ENCODE measurements around the gene TMEM52. TPM values are rescaled to one million over a fixed set of nuclear protein-coding genes. Genes with fewer than 3 reads are reported as not detected.

TMEM52 gene
- total and polyA plus RNA-seq, 2 of the 13 experiments (the other 11 are each of a cell fraction or from before 2014, with no cell fraction given): 13.2 to 18.7 TPM

DNA sequence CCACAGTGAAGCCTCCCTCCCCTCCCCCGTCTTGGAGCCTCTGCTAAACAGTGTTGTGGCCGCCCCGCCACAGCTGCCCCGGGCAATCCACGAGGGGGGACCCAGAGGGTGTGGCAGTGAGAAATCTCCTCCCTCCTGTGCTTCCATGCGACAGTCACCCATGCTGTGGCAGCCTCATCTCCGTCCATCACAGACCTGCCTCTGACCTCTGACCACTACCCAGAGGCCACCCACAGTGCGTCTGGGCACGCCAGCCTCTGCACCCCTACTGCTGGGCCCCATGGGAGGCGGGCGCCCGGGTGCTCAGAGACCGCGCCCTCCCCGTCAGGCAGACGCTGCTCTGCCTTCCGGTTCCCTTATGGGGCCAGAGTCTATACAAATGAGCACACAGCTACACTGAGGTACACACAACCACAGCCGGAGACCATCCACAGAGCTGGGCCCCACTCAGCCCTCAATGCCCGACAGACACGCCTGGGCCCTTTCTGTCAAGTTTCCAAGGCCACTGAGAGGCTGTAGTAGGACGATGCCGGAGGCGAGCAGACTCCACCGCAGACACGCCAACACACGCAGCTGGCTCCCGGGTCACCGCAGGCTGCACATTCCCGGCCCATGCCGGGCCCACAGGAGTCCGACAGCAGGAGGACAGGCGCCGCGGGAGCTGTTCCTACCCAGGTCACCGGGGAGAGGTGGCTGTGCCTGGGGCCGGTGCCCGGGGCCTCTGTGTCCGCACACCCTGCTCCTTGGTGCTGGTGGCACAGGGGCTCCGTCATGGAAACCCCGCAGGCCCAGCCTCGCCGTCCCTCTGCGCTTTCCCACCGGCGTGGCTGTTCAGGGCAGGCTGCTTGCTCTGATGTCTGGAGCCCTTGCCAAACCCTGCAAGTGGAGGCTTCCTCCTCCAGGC is 23.9 kb upstream of the TMEM52 start (continued):
- TF ChIP-seq, protein P1, sequence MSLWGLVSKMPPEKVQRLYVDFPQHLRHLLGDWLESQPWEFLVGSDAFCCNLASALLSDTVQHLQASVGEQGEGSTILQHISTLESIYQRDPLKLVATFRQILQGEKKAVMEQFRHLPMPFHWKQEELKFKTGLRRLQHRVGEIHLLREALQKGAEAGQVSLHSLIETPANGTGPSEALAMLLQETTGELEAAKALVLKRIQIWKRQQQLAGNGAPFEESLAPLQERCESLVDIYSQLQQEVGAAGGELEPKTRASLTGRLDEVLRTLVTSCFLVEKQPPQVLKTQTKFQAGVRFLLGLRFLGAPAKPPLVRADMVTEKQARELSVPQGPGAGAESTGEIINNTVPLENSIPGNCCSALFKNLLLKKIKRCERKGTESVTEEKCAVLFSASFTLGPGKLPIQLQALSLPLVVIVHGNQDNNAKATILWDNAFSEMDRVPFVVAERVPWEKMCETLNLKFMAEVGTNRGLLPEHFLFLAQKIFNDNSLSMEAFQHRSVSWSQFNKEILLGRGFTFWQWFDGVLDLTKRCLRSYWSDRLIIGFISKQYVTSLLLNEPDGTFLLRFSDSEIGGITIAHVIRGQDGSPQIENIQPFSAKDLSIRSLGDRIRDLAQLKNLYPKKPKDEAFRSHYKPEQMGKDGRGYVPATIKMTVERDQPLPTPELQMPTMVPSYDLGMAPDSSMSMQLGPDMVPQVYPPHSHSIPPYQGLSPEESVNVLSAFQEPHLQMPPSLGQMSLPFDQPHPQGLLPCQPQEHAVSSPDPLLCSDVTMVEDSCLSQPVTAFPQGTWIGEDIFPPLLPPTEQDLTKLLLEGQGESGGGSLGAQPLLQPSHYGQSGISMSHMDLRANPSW (CRISPR knock-in tag; IDR thresholded peaks at IDR 0.05; ENCODE audit: borderline replicate concordance): no peak
- TF ChIP-seq, protein P2, sequence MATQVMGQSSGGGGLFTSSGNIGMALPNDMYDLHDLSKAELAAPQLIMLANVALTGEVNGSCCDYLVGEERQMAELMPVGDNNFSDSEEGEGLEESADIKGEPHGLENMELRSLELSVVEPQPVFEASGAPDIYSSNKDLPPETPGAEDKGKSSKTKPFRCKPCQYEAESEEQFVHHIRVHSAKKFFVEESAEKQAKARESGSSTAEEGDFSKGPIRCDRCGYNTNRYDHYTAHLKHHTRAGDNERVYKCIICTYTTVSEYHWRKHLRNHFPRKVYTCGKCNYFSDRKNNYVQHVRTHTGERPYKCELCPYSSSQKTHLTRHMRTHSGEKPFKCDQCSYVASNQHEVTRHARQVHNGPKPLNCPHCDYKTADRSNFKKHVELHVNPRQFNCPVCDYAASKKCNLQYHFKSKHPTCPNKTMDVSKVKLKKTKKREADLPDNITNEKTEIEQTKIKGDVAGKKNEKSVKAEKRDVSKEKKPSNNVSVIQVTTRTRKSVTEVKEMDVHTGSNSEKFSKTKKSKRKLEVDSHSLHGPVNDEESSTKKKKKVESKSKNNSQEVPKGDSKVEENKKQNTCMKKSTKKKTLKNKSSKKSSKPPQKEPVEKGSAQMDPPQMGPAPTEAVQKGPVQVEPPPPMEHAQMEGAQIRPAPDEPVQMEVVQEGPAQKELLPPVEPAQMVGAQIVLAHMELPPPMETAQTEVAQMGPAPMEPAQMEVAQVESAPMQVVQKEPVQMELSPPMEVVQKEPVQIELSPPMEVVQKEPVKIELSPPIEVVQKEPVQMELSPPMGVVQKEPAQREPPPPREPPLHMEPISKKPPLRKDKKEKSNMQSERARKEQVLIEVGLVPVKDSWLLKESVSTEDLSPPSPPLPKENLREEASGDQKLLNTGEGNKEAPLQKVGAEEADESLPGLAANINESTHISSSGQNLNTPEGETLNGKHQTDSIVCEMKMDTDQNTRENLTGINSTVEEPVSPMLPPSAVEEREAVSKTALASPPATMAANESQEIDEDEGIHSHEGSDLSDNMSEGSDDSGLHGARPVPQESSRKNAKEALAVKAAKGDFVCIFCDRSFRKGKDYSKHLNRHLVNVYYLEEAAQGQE (IDR thresholded peaks at IDR 0.05; ENCODE audit: borderline replicate concordance in 1 of 2, low read depth in 1 of 2, low read length in 2 of 2): peak in 1 of 2 experiments; percentile 37; a peak in 1 of 4 replicates
- TF ChIP-seq, protein P3, sequence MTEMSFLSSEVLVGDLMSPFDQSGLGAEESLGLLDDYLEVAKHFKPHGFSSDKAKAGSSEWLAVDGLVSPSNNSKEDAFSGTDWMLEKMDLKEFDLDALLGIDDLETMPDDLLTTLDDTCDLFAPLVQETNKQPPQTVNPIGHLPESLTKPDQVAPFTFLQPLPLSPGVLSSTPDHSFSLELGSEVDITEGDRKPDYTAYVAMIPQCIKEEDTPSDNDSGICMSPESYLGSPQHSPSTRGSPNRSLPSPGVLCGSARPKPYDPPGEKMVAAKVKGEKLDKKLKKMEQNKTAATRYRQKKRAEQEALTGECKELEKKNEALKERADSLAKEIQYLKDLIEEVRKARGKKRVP (CRISPR knock-in tag; IDR thresholded peaks at IDR 0.05): 0 out of 4 replicates have a peak, but pooled peaks of 1 of the 2 experiments have one; percentile 36
- TF ChIP-seq ZNF234 (CRISPR knock-in tag; conservative IDR thresholded peaks at IDR 0.05) (no peak), AGO1 (IDR thresholded peaks at IDR 0.05; ENCODE audit: low read depth, low read length, poor library complexity, severe bottlenecking) (no peak), SAP130 (CRISPR knock-in tag; IDR thresholded peaks at IDR 0.05; ENCODE audit: low read depth) (peak; percentile 94), ZNF7 (CRISPR knock-in tag; IDR thresholded peaks at IDR 0.05) (no peak; the same call in 1 of the 2 replicates), FLYWCH1 (CRISPR knock-in tag; IDR thresholded peaks at IDR 0.05) (no peak), TCF7 (IDR thresholded peaks at IDR 0.05; ENCODE audit: low read depth) (no peak), TEAD2 (CRISPR knock-in tag; IDR thresholded peaks at IDR 0.05) (no peak), KDM5A (IDR thresholded peaks at IDR 0.05; ENCODE audit: borderline replicate concordance, low read length) (no peak)
- TF ChIP-seq, protein P4, sequence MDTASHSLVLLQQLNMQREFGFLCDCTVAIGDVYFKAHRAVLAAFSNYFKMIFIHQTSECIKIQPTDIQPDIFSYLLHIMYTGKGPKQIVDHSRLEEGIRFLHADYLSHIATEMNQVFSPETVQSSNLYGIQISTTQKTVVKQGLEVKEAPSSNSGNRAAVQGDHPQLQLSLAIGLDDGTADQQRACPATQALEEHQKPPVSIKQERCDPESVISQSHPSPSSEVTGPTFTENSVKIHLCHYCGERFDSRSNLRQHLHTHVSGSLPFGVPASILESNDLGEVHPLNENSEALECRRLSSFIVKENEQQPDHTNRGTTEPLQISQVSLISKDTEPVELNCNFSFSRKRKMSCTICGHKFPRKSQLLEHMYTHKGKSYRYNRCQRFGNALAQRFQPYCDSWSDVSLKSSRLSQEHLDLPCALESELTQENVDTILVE (CRISPR knock-in tag; IDR thresholded peaks at IDR 0.05): peak; percentile 26; the same call in 1 of the 2 replicates
- TF ChIP-seq, protein P5, sequence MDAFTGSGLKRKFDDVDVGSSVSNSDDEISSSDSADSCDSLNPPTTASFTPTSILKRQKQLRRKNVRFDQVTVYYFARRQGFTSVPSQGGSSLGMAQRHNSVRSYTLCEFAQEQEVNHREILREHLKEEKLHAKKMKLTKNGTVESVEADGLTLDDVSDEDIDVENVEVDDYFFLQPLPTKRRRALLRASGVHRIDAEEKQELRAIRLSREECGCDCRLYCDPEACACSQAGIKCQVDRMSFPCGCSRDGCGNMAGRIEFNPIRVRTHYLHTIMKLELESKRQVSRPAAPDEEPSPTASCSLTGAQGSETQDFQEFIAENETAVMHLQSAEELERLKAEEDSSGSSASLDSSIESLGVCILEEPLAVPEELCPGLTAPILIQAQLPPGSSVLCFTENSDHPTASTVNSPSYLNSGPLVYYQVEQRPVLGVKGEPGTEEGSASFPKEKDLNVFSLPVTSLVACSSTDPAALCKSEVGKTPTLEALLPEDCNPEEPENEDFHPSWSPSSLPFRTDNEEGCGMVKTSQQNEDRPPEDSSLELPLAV (CRISPR knock-in tag; conservative IDR thresholded peaks at IDR 0.05; ENCODE audit: low read depth): no peak
- TF ChIP-seq, protein P6, sequence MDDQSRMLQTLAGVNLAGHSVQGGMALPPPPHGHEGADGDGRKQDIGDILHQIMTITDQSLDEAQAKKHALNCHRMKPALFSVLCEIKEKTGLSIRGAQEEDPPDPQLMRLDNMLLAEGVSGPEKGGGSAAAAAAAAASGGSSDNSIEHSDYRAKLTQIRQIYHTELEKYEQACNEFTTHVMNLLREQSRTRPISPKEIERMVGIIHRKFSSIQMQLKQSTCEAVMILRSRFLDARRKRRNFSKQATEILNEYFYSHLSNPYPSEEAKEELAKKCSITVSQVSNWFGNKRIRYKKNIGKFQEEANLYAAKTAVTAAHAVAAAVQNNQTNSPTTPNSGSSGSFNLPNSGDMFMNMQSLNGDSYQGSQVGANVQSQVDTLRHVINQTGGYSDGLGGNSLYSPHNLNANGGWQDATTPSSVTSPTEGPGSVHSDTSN (CRISPR knock-in tag; IDR thresholded peaks at IDR 0.05; ENCODE audit: borderline replicate concordance): no peak
